Stimulated activated CD4-positive, alpha-beta T cell treated with anti-CD3 and anti-CD28 coated beads, Interleukin-15, amount 100 ng/mL, for 48 hours (primary cell): Measurements from ENCODE around the gene FER.

ENCODE experiments used
- DNase-seq, 2 donors: peaks; one replicate each; pipeline ENCODE4 v3.0.0-alpha.2; 2020; ENCODE audit warnings: low read depth in 2 of 2

The FER gene

GRCh38 chr5:109242518-109242917 is 494.8 kb downstream of the FER start:
- DNase-seq: no peak

- DNase-seq: no peak
Observed at GRCh38 chr5:109246395-109246794, 498.7 kb downstream of the FER start.
